Measurements from ENCODE around the gene SBF1.

Gene SBF1

GRCh38 chr22:50396751-50397370, 78.0 kb downstream of the SBF1 start:
- FAIRE-seq = no peak

Measured in islet of Langerhans (tissue), 1 donor.